ENCODE results near the gene SCN4A. TPM values are rescaled to one million over a fixed set of nuclear protein-coding genes. Genes with fewer than 3 reads are reported as not detected.

The SCN4A gene
- total and polyA plus RNA-seq, 2 of the 13 experiments (the other 11 are each of a cell fraction or from before 2014, with no cell fraction given) = 0.02 to 0.03 TPM

GRCh38 chr17:63987221-63988126 lies 14.8 kb upstream of the SCN4A start (continued):
- TF ChIP-seq ZBTB1 (CRISPR knock-in tag; IDR thresholded peaks at IDR 0.05; ENCODE audit: borderline replicate concordance) = no peak
- no peak for TF ChIP-seq HNF1B (CRISPR knock-in tag; IDR thresholded peaks at IDR 0.05)
- TF ChIP-seq DBP (CRISPR knock-in tag; IDR thresholded peaks at IDR 0.05; ENCODE audit: not compliant biosample characterization) = no peak
- no peak for TF ChIP-seq AFF4 (CRISPR knock-in tag; IDR thresholded peaks at IDR 0.05)
- TF ChIP-seq SMC3 (IDR thresholded peaks at IDR 0.05; ENCODE audit: low read length) = no peak
- no peak for TF ChIP-seq ZNF883 (CRISPR knock-in tag; IDR thresholded peaks at IDR 0.05; ENCODE audit: not compliant biosample characterization)
- TF ChIP-seq TFDP1 (CRISPR knock-in tag; IDR thresholded peaks at IDR 0.05; ENCODE audit: borderline replicate concordance) = no peak

Measured in HepG2 (cell line).